Suppressor macrophage (primary cell): ENCODE measurements around the gene MAPKAP1.

Experiments used
- DNase-seq, 4 experiments: peaks; one replicate each; pipeline ENCODE4 v3.0.0-alpha.2; 2020 to 2022

MAPKAP1 gene

GRCh38 chr9:125561509-125562148, 145.4 kb downstream of the MAPKAP1 start:
- DNase-seq = no peak

GRCh38 chr9:125559894-125560293, 147.1 kb downstream of the MAPKAP1 start:
- no peak for DNase-seq

- DNase-seq = no peak
Observed at GRCh38 chr9:125559194-125559593, 147.8 kb downstream of the MAPKAP1 start.

- peak; percentile 79 to 85 (median 82) for DNase-seq
Observed at GRCh38 chr9:125558453-125559092, 148.4 kb downstream of the MAPKAP1 start.

- DNase-seq = no peak
Observed at GRCh38 chr9:125556046-125556721, 150.8 kb downstream of the MAPKAP1 start.

- no peak for DNase-seq
Observed at GRCh38 chr9:125554726-125555125, 152.3 kb downstream of the MAPKAP1 start.

GRCh38 chr9:125551781-125552180, 155.2 kb downstream of the MAPKAP1 start:
- no peak for DNase-seq

GRCh38 chr9:125549891-125550885, 156.8 kb downstream of the MAPKAP1 start:
- DNase-seq = no peak

- DNase-seq = no peak
Observed at GRCh38 chr9:125549465-125549871, 157.5 kb downstream of the MAPKAP1 start.

- DNase-seq = peak in 2 of 4 experiments; percentile 8 to 26
Observed at GRCh38 chr9:125549039-125549438, 158.0 kb downstream of the MAPKAP1 start.

GRCh38 chr9:125548141-125548540, 158.9 kb downstream of the MAPKAP1 start:
- DNase-seq = no peak

- DNase-seq = no peak
Observed at GRCh38 chr9:125547368-125547767, 159.6 kb downstream of the MAPKAP1 start.

- DNase-seq = no peak
Observed at GRCh38 chr9:125545845-125546244, 161.2 kb downstream of the MAPKAP1 start.

GRCh38 chr9:125544988-125545651, 161.9 kb downstream of the MAPKAP1 start:
- DNase-seq = no peak

- DNase-seq = no peak
Observed at GRCh38 chr9:125544484-125544883, 162.5 kb downstream of the MAPKAP1 start.

GRCh38 chr9:125541840-125542243, 165.2 kb downstream of the MAPKAP1 start:
- no peak for DNase-seq

- no peak for DNase-seq
Observed at GRCh38 chr9:125540497-125540896, 166.5 kb downstream of the MAPKAP1 start.

GRCh38 chr9:125538092-125538473, 168.9 kb downstream of the MAPKAP1 start:
- DNase-seq = no peak

GRCh38 chr9:125537442-125538091, 169.4 kb downstream of the MAPKAP1 start:
- no peak for DNase-seq

GRCh38 chr9:125536776-125537175, 170.2 kb downstream of the MAPKAP1 start:
- DNase-seq = no peak

GRCh38 chr9:125536167-125536772, 170.7 kb downstream of the MAPKAP1 start:
- DNase-seq = no peak
